Measurements from ENCODE around the gene KLHL26. TPM values are rescaled to one million over a fixed set of nuclear protein-coding genes. Genes with fewer than 3 reads are reported as not detected.

Gene KLHL26
- total and polyA plus RNA-seq, 2 of the 13 experiments (the other 11 are each of a cell fraction or from before 2014, with no cell fraction given): 1.5 to 1.7 TPM

DNA sequence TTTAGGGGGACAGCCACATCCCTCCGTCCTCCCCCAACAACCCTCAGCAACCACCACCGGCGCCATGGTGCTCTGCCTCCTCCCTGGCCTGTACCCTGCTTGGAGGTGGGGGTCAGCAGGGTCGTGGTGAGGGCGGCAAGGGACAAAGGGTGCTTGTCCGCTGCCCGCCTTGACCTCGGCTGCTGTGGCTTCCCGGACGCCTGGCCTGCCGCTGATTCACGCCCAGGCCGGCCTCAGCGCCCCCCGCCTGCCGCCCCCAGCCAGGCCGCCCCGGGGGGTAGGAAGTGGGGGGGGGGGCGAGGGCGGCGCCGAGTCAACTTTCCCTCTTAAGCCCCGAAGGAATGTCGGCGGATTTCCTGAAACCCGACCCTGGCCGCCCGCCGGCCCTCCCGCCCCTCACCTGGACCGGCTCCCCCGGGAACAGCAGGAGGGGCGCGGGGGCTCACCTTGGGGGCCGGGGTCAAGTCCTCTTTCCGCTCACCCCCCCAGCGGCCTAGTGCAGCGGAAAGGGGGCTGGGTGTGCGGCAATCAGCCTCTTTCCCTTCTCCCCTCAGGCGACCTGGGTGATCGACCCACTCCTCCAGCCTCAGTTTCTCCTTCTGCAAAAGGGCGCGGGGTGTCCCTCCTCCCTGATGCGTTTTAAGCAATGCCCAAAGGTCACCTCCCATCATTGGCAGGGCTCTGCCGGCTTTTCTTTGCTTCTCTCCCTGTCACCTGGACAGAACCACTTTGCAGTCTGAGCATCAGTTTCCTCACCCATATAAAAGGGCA is 26.1 kb upstream of the KLHL26 start (continued):
- TF ChIP-seq, protein P1, sequence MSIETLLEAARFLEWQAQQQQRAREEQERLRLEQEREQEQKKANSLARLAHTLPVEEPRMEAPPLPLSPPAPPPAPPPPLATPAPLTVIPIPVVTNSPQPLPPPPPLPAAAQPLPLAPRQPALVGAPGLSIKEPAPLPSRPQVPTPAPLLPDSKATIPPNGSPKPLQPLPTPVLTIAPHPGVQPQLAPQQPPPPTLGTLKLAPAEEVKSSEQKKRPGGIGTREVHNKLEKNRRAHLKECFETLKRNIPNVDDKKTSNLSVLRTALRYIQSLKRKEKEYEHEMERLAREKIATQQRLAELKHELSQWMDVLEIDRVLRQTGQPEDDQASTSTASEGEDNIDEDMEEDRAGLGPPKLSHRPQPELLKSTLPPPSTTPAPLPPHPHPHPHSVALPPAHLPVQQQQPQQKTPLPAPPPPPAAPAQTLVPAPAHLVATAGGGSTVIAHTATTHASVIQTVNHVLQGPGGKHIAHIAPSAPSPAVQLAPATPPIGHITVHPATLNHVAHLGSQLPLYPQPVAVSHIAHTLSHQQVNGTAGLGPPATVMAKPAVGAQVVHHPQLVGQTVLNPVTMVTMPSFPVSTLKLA (IDR thresholded peaks at IDR 0.05): no peak
- no peak; the same call in none of the 2 replicates for TF ChIP-seq HMG20B (CRISPR knock-in tag; conservative IDR thresholded peaks at IDR 0.05)
- peak; percentile 58 for TF ChIP-seq ZNF883 (CRISPR knock-in tag; IDR thresholded peaks at IDR 0.05; ENCODE audit: not compliant biosample characterization)
- TF ChIP-seq ZNF766 (CRISPR knock-in tag; IDR thresholded peaks at IDR 0.05; ENCODE audit: borderline replicate concordance): no peak
- TF ChIP-seq MYNN (CRISPR knock-in tag; IDR thresholded peaks at IDR 0.05; ENCODE audit: low read depth): no peak
- TF ChIP-seq, protein P2, sequence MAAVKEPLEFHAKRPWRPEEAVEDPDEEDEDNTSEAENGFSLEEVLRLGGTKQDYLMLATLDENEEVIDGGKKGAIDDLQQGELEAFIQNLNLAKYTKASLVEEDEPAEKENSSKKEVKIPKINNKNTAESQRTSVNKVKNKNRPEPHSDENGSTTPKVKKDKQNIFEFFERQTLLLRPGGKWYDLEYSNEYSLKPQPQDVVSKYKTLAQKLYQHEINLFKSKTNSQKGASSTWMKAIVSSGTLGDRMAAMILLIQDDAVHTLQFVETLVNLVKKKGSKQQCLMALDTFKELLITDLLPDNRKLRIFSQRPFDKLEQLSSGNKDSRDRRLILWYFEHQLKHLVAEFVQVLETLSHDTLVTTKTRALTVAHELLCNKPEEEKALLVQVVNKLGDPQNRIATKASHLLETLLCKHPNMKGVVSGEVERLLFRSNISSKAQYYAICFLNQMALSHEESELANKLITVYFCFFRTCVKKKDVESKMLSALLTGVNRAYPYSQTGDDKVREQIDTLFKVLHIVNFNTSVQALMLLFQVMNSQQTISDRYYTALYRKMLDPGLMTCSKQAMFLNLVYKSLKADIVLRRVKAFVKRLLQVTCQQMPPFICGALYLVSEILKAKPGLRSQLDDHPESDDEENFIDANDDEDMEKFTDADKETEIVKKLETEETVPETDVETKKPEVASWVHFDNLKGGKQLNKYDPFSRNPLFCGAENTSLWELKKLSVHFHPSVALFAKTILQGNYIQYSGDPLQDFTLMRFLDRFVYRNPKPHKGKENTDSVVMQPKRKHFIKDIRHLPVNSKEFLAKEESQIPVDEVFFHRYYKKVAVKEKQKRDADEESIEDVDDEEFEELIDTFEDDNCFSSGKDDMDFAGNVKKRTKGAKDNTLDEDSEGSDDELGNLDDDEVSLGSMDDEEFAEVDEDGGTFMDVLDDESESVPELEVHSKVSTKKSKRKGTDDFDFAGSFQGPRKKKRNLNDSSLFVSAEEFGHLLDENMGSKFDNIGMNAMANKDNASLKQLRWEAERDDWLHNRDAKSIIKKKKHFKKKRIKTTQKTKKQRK (IDR thresholded peaks at IDR 0.05; ENCODE audit: low read length): no peak
- TF ChIP-seq MED1 (CRISPR knock-in tag; IDR thresholded peaks at IDR 0.05): peak; percentile 83
- TF ChIP-seq KDM4B (CRISPR knock-in tag; IDR thresholded peaks at IDR 0.05): peak; percentile 18; the same call in 1 of the 2 replicates
- TF ChIP-seq HOXA7 (CRISPR knock-in tag; IDR thresholded peaks at IDR 0.05): no peak
- TF ChIP-seq, protein P3, sequence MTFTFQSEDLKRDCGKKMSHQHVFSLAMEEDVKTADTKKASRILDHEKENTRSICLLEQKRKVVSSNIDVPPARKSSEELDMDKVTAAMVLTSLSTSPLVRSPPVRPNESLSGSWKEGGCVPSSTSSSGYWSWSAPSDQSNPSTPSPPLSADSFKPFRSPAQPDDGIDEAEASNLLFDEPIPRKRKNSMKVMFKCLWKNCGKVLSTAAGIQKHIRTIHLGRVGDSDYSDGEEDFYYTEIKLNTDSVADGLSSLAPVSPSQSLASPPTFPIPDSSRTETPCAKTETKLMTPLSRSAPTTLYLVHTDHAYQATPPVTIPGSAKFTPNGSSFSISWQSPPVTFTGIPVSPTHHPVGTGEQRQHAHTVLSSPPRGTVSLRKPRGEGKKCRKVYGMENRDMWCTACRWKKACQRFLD (CRISPR knock-in tag; IDR thresholded peaks at IDR 0.05; ENCODE audit: borderline replicate concordance): no peak
- 0 out of 2 replicates have a peak, but pooled peaks have one; percentile 45 for TF ChIP-seq ZXDC (CRISPR knock-in tag; IDR thresholded peaks at IDR 0.05)
- TF ChIP-seq, protein P4, sequence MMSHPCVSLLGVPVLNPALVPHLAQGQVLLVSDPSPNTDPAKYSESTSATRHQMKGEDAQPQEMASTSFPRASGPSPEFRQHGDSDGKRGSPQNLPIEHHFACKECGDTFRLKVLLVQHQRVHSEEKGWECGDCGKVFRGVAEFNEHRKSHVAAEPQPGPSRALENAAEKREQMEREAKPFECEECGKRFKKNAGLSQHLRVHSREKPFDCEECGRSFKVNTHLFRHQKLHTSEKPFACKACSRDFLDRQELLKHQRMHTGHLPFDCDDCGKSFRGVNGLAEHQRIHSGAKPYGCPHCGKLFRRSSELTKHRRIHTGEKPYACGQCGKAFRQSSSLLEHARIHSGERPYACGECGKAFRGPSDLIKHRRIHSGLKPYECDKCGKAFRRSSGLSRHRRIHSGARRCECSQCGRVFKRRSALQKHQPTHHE (CRISPR knock-in tag; IDR thresholded peaks at IDR 0.05; ENCODE audit: borderline replicate concordance): no peak
- TF ChIP-seq FLYWCH1 (CRISPR knock-in tag; IDR thresholded peaks at IDR 0.05): no peak
- TF ChIP-seq CBX1 (IDR thresholded peaks at IDR 0.05; ENCODE audit: low read depth): peak; percentile 62
- 0 out of 2 replicates have a peak, but pooled peaks have one; percentile 7 for TF ChIP-seq ETV6 (CRISPR knock-in tag; conservative IDR thresholded peaks at IDR 0.05)
- no peak for TF ChIP-seq DMTF1 (CRISPR knock-in tag; IDR thresholded peaks at IDR 0.05)
